HG03565 (cell line): Measurements from ENCODE around the gene SSTR3.

Experiments
- ATAC-seq: cut with Tn5 transposase; IDR thresholded peaks from one replicate; pipeline ENCODE4 v1.9.1; 2021; ENCODE audit warnings: mild to moderate bottlenecking, moderate library complexity; ENCODE audit not compliant: unreplicated experiment

SSTR3 gene

DNA sequence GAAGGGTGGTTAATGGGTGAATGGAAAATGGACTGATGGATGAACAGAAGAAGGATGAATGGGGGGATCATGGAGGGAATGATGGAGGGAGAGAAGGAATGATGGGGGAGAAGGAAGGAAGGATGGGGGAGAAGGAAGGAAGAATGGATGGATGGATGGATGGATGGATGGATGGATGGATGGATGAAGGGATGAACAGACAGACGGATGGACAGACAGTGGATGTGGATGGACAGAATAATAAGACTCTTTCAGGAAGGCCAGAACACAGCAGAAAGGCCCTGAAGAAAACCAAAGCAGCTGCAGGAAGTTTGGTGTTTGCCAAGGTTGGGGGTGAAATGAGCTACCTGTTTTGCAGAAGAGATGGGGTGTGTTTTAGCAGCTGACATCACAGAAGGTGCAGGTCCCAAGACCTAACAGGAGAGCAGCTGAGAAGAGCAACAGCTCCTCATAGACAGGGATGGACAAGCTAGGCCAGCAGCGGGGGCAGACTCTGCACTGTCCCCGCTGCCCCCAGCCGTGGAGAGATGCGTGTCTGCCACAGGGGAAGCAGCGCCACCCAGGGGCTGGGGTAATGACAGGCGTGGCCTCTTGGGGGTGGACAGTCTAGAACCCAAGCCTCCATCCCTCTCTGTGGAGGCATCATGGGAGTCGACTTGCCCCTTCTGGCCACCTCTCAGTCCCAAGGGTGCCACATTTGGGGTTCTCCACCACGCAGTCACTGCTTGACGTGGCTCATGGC lies 42.2 kb downstream of the SSTR3 start:
- ATAC-seq: no peak

- no peak for ATAC-seq
These were observed 42.9 kb downstream of the SSTR3 start for GRCh38 chr22:37169406-37169805.

DNA sequence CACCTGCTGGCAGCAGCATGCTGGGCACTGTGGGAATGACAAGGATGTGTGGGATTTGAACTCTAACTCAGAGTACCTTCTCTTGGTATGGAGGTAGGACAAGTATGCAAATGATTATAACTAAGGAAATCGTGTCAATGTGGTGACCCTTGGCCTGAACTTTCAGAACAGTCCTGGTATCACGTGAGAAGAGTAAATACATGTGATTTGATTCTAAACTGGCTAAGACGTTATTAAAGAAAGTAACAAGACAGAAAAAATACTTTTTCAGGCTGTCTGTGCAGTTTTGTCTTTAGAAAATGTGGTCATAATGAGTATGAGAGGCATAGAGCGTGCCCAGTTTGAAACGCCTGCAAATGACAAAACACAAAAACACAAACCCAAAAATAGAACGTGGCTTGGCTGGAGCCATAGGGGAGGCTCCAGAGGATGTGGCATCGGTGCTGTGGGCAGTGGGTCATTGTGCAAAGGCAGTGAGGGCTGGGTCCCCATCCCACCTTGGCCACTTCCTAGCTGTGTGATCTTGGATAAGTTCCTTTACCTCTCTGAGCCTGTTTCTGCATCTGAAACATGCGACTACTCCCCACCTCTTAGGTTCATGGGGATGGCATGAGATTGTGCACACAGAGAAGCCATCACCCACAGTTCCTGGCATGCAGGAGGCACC lies 44.2 kb downstream of the SSTR3 start:
- ATAC-seq: no peak

DNA sequence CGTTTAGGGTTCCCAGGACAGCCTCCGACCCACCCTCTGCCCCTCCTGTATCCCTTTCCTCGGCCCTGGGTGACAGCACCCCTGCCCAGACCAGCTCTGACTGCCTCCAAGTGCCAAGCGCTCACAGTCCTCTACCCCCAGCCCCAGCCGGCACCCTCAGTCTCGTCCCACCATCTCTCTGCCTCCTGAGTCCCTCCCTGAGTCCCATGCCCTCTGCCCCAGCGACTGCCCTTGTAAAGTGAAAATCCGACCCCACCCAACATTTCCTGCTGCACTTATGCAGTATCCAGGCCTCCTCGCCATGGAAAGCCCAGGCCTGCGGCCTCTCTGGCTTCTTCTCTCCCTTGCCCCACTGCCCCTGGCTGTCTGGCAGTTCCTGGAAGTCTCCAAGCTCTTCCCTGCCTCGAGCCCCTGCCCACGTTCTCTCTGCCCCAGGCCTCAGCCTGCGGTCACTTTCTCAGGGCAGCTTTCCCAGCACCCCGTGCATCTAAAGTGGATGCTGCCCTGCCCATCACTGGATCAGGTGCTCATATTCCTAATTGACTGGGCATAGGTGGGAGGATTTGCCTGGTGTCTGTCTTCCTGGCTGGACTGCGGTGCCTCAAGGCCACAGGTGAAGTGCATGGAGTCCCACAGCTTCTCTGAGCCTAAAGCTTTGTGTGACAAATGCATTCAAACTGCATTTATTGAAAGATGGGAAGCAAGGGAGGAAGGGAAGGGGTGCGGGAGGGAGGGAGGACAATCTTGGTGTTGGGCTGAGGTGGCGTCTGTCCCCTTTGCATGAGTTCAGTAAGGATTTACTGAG lies 44.9 kb downstream of the SSTR3 start:
- ATAC-seq: no peak

GRCh38 chr22:37166675-37167066 lies 45.6 kb downstream of the SSTR3 start:
- no peak for ATAC-seq

- ATAC-seq: no peak
These were observed 46.2 kb downstream of the SSTR3 start for GRCh38 chr22:37165940-37166674.

DNA sequence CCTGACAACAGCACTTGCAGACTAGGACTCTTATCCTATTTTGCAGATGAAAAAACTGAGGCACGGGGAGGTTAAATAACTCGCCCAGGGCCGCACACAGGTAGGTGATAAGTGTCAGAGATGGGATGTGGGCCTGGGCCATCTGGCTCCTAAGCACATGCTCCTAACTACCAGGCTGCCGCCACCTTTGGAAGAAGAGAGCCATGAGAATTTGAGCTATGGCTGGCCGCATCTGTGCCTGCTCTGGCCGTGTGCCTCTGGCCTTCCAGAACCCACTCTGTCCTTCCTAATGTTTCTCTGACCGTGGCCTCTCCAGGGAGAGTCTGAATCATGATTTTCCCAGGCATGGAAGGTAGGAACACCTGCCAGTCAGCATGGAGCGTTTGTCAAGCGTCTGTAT lies 47.2 kb downstream of the SSTR3 start:
- ATAC-seq: no peak

DNA sequence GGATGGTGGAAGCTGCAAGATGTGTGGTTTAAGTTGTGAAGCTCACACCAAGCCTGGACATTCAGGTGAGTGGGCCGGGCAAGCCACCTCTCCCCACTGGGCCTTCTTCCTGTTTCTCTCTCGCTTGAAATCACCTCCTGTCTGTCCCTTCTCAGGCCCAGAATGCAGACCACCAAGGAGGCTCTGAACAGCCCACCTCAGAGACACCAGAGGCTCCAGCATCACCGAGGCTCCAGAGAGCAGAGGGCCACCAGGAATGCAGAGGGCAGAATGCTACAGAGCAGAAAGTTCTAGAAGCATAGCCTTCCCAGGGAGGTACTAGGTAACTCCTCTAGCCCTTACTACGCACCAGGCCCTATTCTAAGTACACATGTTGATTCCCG lies 47.8 kb downstream of the SSTR3 start:
- no peak for ATAC-seq

GRCh38 chr22:37163575-37164504 lies 48.4 kb downstream of the SSTR3 start:
- ATAC-seq: no peak

- no peak for ATAC-seq
These were observed 49.2 kb downstream of the SSTR3 start for GRCh38 chr22:37163096-37163489.

DNA sequence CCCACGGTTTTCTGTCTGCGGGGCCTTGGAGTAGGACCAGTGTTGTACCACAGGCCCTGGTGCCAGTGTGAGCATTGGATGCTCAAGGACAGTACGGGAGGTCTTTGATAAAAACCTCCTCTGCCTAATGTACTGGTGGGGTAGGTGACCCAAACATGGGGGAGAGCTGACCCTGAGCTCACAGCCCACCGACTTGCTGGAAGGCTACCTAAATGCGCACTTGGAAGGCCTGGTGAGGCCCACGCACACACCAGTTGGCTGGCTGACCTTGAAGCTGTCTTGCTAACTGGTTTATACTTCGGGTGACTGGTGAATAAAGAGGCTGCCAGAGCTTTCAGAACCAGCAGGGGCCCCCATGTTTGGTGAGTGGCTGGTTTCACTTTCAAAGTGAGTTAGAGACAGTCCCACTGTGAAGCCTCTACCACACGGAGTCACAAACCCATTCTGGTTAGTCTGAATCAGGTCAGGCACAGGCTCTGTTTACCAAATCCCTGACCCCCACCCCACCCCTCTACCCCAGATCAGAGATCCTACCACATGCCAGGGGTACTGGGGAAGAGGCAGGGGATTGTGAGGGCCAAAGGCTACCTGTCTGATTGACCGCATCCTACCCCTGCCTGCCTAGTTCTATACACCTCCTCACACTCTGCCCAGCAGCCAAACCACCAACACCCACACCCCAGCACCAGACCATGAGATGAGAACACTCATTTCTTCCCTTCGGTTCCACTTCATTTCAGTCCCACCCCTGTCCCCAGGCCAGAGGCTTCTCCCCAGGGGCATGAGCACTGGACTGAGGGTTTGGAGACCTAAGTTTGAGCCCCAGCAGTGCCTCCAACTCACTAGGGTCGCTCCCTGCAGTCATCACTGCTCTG lies 49.8 kb downstream of the SSTR3 start:
- ATAC-seq: peak; percentile 34

DNA sequence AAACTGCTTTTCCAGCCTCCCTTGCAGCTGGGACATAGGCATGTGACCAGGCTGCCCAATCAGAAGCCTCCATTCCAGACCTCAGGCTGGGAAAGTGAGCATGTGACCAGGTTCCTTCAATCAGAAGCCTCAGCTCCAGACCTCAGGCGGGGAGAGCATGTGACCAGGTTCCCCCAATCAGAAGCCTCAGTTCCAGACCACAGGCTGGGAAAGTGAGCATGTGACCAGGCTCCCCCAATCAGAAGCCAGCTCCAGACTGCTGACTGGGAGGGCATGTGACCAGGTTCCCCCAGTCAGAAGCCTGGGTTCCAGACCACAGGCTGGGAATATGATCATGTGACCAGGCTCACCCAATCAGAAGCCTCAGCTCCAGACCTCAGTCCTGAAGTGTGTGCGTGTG lies 50.8 kb downstream of the SSTR3 start:
- ATAC-seq: no peak

DNA sequence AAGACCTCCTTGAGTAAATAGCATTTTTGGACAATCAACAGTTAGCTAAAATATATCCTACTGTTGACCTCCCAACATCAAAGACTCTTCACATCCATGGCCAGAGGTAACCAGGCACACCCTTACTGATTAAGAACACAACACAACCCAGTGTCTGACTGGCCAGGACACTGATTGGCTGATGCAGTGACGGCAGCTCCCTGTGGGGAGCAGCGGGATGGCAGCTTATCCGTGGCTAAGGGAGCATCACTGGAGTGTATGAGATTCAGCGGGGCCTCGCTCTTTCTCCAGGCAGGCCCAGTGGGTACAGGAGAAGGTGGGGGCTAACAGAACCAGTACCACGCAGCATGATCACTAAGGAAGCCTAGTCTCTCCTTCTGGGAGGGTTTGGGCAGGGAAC lies 52.2 kb downstream of the SSTR3 start:
- ATAC-seq: no peak

DNA sequence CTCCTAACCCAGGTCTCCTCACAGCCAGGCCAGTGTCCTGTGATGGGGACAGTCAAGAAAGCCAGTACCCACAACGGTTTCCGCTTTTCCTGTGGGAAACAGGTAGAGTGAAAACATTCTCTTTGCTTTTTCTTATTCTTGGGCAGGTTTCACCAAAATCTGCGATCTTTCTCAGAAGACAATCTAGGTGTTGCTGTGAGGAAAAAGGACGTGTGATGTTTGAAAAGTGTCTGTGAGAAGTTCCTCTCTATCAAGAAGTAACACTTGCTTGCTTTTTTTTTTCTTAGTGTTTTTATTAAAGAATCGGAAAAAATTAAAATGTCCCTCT lies 53.4 kb downstream of the SSTR3 start:
- no peak for ATAC-seq

- ATAC-seq: no peak
These were observed 54.6 kb downstream of the SSTR3 start for GRCh38 chr22:37157516-37158285.

- ATAC-seq: no peak
These were observed 55.4 kb downstream of the SSTR3 start for GRCh38 chr22:37156686-37157435.

GRCh38 chr22:37155971-37156370 lies 56.3 kb downstream of the SSTR3 start:
- no peak for ATAC-seq
